Upper lobe of left lung (tissue), 4 donors: ENCODE measurements around the gene CLEC4G.

ENCODE experiments used
- EP300 ChIP-seq, 4 donors: sonication (generic); formaldehyde crosslinking; IDR thresholded peaks; one replicate each; pipeline ENCODE4 v1.5.1; 2017; ENCODE audit warnings: antibody characterized with exemption in 4 of 4, control low read depth in 2 of 4
- POLR2A ChIP-seq, 4 donors: fragments of 450-650 bp; IDR thresholded peaks; one replicate each; pipeline ENCODE4 v1.5.1; 2016 to 2017; ENCODE audit warnings: antibody characterized with exemption in 4 of 4, mild to moderate bottlenecking in 2 of 4
- POLR2AphosphoS5 ChIP-seq, 2 donors: sonication (generic); formaldehyde crosslinking; IDR thresholded peaks; one replicate each; pipeline ENCODE4 v1.5.1; 2017; ENCODE audit warnings: antibody characterized with exemption in 2 of 2
- TF ChIP-seq, protein P1 (sequence below), 6 experiments: fragments of 450-650 bp in 4 of 6; fragments of 200-600 bp in 2 of 6; sonication (generic) in 2 of 6; IDR thresholded peaks; one replicate each; pipeline ENCODE4 v1.5.1; 2016 to 2019; ENCODE audit warnings: antibody characterized with exemption in 6 of 6

DNA sequence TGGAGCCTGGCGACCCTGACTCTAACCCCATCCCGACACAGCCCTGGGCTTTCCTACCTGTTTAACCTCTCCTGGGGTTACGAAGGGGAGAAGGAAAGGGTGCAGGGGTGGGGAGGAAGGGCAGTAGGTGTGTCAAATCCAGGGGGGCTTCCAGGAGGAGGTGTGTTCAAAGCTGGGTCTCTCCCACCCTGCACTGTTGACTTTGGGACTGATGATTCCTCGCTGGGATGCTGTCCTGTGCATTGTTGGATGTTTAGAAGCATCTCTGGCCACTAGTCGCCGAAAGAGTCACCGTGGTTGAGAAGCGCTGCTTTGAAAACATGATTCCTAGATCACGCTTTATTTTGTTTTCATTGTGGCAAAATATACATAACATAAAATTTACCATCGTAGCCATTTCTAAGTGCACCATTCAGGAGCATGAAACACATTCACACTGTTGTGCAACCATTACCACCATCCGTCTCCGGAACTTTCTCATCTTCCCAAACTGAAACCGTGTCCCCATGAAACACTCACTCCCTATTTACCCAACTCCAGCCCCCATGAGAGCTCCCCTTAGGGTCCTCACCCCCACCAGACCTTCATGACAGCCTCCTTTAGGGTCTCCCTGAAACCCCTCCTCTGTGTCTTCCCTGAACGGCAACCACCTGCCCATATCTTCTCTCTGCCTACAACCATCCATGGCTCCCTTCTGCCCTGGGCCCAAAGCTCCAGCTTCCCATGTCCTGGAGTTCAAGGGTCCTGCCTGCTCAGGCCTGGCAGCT lies 25.5 kb downstream of the CLEC4G start:
- TF ChIP-seq POLR2A (IDR thresholded peaks at IDR 0.05) (no peak), EP300 (IDR thresholded peaks at IDR 0.05) (no peak), POLR2AphosphoS5 (IDR thresholded peaks at IDR 0.05) (no peak)
- TF ChIP-seq, protein P1, sequence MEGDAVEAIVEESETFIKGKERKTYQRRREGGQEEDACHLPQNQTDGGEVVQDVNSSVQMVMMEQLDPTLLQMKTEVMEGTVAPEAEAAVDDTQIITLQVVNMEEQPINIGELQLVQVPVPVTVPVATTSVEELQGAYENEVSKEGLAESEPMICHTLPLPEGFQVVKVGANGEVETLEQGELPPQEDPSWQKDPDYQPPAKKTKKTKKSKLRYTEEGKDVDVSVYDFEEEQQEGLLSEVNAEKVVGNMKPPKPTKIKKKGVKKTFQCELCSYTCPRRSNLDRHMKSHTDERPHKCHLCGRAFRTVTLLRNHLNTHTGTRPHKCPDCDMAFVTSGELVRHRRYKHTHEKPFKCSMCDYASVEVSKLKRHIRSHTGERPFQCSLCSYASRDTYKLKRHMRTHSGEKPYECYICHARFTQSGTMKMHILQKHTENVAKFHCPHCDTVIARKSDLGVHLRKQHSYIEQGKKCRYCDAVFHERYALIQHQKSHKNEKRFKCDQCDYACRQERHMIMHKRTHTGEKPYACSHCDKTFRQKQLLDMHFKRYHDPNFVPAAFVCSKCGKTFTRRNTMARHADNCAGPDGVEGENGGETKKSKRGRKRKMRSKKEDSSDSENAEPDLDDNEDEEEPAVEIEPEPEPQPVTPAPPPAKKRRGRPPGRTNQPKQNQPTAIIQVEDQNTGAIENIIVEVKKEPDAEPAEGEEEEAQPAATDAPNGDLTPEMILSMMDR (IDR thresholded peaks at IDR 0.05) = no peak
